ENCODE results near the gene PROZ. TPM values are rescaled to one million over a fixed set of nuclear protein-coding genes. Genes with fewer than 3 reads are reported as not detected.

PROZ gene
- total RNA-seq, 1 experiment from 2014 or later: not detected

DNA sequence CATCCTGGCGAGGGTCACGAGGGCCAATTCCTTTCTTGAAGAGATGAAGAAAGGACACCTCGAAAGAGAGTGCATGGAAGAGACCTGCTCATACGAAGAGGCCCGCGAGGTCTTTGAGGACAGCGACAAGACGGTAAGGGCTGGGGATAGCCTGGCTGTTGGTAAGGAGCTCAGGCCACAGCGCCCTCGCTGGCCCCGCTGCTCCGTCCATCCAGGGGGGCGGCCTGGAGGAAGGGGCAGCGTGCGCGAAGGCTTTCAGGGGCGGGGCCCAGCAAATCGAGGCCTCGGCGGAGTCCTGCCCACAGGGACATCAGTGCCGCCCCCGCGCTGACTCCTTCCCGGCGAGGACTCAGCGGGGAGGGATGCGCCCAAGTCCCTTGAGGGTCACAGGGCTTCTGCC lies 29.0 kb upstream of the PROZ start:
- intact Hi-C loops (cut with micrococcal nuclease): no loop called here

DNA sequence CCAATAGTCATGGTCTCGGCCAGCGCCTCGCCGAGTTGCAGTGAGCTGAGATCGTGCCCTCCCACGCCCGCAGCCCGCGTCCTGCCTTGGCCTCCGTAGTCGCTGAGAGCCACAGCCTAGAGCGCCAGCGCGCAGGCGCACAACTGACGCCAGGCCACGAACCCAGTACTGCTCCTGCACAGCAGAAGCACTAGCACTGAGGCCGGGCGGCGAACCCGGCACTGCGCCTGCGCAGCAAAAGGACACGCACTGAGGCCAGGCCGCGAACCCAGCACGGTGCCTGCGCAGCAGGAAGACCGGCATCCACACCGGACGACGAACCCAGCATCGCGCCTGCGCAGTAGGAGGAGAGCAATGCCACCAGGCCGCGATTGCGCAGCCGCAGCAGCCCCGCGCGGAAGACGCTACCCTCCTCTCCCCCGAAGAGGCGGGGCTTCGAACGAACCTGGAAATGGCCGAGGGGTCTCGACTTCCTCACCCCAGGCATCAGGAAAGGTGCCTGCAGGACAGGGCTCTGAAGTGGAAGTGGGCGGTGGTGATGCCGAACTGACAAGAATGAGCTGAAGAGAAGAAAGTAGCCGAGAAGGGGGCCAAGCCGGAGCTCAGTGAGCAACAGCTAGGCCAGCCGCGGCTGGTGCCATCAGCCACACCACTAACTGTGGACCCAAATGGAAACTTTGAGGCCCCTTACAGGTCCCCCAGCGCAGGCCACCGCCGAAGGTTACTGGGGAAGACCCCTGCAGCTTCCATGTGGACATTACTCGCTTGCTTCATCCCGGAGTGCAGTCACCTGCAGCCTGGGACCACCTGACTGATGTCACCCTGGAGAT lies 28.3 kb upstream of the PROZ start:
- H3K36me3 ChIP-seq (ENCODE audit: low read depth, low read length): no peaks in the 10 kb centered on the region
- H4K20me1 ChIP-seq (ENCODE audit: low read length): no peaks in the 10 kb centered on the region

More for the DNA sequence above, 29.0 kb upstream of the PROZ start:
- DNase-seq (no peak), ATAC-seq (no peak)
- no peaks in the 10 kb centered on the region for H3K36me3 ChIP-seq (ENCODE audit: low read depth, low read length)
- no peaks in the 10 kb centered on the region for H3K9me2 ChIP-seq (replicated peaks; ENCODE audit: low read length)
- H3K79me2 ChIP-seq (ENCODE audit: low read length): no peaks in the 10 kb centered on the region
- H3K9ac ChIP-seq (ENCODE audit: low read length): no peak overlapping the region
- BruUV-seq (replicated peaks): no TSS peak
- H3K4me3 ChIP-seq (ENCODE audit: low read length): no peak overlapping the region
- no peak overlapping the region for H3K27ac ChIP-seq (ENCODE audit: low read length)
- ChIA-PET CTCF (no interaction called here), POLR2A (ENCODE audit: unreplicated experiment) (no interaction called here)
- no peaks in the 10 kb centered on the region for H3K4me1 ChIP-seq (ENCODE audit: insufficient read depth, low read length)
- TF ChIP-seq EZH2 (IDR thresholded peaks at IDR 0.05; ENCODE audit: low read length, unreplicated experiment) (no peak), EZH2phosphoT487 (IDR thresholded peaks at IDR 0.05; ENCODE audit: borderline replicate concordance, low read length) (no peak)
- TF ChIP-seq, protein P1, sequence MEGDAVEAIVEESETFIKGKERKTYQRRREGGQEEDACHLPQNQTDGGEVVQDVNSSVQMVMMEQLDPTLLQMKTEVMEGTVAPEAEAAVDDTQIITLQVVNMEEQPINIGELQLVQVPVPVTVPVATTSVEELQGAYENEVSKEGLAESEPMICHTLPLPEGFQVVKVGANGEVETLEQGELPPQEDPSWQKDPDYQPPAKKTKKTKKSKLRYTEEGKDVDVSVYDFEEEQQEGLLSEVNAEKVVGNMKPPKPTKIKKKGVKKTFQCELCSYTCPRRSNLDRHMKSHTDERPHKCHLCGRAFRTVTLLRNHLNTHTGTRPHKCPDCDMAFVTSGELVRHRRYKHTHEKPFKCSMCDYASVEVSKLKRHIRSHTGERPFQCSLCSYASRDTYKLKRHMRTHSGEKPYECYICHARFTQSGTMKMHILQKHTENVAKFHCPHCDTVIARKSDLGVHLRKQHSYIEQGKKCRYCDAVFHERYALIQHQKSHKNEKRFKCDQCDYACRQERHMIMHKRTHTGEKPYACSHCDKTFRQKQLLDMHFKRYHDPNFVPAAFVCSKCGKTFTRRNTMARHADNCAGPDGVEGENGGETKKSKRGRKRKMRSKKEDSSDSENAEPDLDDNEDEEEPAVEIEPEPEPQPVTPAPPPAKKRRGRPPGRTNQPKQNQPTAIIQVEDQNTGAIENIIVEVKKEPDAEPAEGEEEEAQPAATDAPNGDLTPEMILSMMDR (conservative IDR thresholded peaks at IDR 0.05; ENCODE audit: low read depth, low read length): no peak
- H3K27me3 ChIP-seq (ENCODE audit: low read length): peaks cover 19% of the 10 kb centered on the region
- no peaks in the 10 kb centered on the region for H3F3A ChIP-seq (ENCODE audit: low read length, unreplicated experiment)
- H3K4me2 ChIP-seq (ENCODE audit: low read length): no peak overlapping the region
- no peak overlapping the region for H2AFZ ChIP-seq (ENCODE audit: low read length)
- no peaks in the 10 kb centered on the region for H3K9me3 ChIP-seq (ENCODE audit: low read length)
- H4K20me1 ChIP-seq (ENCODE audit: low read length): no peaks in the 10 kb centered on the region

More for the DNA sequence above, 28.3 kb upstream of the PROZ start:
- H3K4me2 ChIP-seq (ENCODE audit: low read length): no peak overlapping the region
- POLR2A ChIA-PET (ENCODE audit: unreplicated experiment): no interaction called here
- DNase-seq (no peak), ATAC-seq (no peak)
- H3K9ac ChIP-seq (ENCODE audit: low read length): no peak overlapping the region
- no peak overlapping the region for H3K4me3 ChIP-seq (ENCODE audit: low read length)
- intact Hi-C loops (cut with micrococcal nuclease): no loop called here
- no peaks in the 10 kb centered on the region for H3K9me3 ChIP-seq (ENCODE audit: low read length)
- no peaks in the 10 kb centered on the region for H3F3A ChIP-seq (ENCODE audit: low read length, unreplicated experiment)
- no peak for TF ChIP-seq EZH2phosphoT487 (IDR thresholded peaks at IDR 0.05; ENCODE audit: borderline replicate concordance, low read length)
- TF ChIP-seq, protein P1 (conservative IDR thresholded peaks at IDR 0.05; ENCODE audit: low read depth, low read length): no peak
- TF ChIP-seq EZH2 (IDR thresholded peaks at IDR 0.05; ENCODE audit: low read length, unreplicated experiment): no peak
- BruUV-seq (replicated peaks): no TSS peak
- H3K9me2 ChIP-seq (replicated peaks; ENCODE audit: low read length): no peaks in the 10 kb centered on the region
- CTCF ChIA-PET: no interaction called here
- H3K27ac ChIP-seq (ENCODE audit: low read length): no peak overlapping the region
- H3K79me2 ChIP-seq (ENCODE audit: low read length): no peaks in the 10 kb centered on the region
- H3K27me3 ChIP-seq (ENCODE audit: low read length): peaks cover 19% of the 10 kb centered on the region
- no peak overlapping the region for H2AFZ ChIP-seq (ENCODE audit: low read length)
- no peaks in the 10 kb centered on the region for H3K4me1 ChIP-seq (ENCODE audit: insufficient read depth, low read length)

Measured in PC-3 (cell line).